CD8-positive, alpha-beta memory T cell (primary cell): ENCODE data around the gene KCTD4. TPM values are rescaled to one million over a fixed set of nuclear protein-coding genes. Genes with fewer than 3 reads are reported as not detected.
"Not testable (repeated sequence)": the region's sequence is repeated elsewhere in the genome, so short reads cannot be mapped to it uniquely, and the experiment has no call there.

Experiments used
- CTCF ChIA-PET: fragments of 350-600 bp; sonication (Branson Sonifier 250); formaldehyde crosslinking; loops from one replicate; lab custom pipeline; 2021; ENCODE audit warnings: antibody characterized with exemption; lab: Charles Lee
- POLR2A ChIA-PET: fragments of 350-600 bp; sonication (Branson Sonifier 250); formaldehyde crosslinking; loops from one replicate; lab custom pipeline; 2021; ENCODE audit warnings: antibody characterized with exemption; lab: Charles Lee
- DNase-seq, 5 donors: peaks; one replicate each; pipeline versions ENCODE4 v3.0.0 to v3.0.0-alpha.2; 2020 to 2022; ENCODE audit warnings: mixed read lengths in 1 of 5
- H3K27ac ChIP-seq: one replicate; pipeline ENCODE4 v1.7.0; 2013; ENCODE audit warnings: low read depth, mild to moderate bottlenecking, low read length, moderate library complexity
- H3K27me3 ChIP-seq: 2 replicates; pipeline ENCODE4 v1.7.0; 2013; ENCODE audit warnings: low read length, mild to moderate bottlenecking; ENCODE audit not compliant: insufficient read depth, poor library complexity, severe bottlenecking
- H3K36me3 ChIP-seq: 2 replicates; pipeline ENCODE4 v1.7.0; 2013; ENCODE audit warnings: mild to moderate bottlenecking, low read length, moderate library complexity; ENCODE audit not compliant: insufficient read depth
- H3K4me1 ChIP-seq: 2 replicates; pipeline ENCODE4 v1.7.0; 2013; ENCODE audit warnings: mild to moderate bottlenecking, low read length, moderate library complexity; ENCODE audit not compliant: insufficient read depth
- H3K4me3 ChIP-seq: 2 replicates; pipeline ENCODE4 v1.7.0; 2013; ENCODE audit warnings: mild to moderate bottlenecking, low read length
- H3K9me3 ChIP-seq: 2 replicates; pipeline ENCODE4 v1.7.0; 2013; ENCODE audit warnings: mild to moderate bottlenecking, low read length
- H3K27ac Mint-ChIP-seq, 8 donors: one replicate each; pipeline ENCODE4 v1.8.0; 2020 to 2021; ENCODE audit warnings: mixed read lengths in 8 of 8, mild to moderate bottlenecking in 6 of 8, inconsistent platforms in 3 of 8, moderate library complexity in 3 of 8
- H3K27me3 Mint-ChIP-seq, 2 donors: one replicate each; pipeline ENCODE4 v1.8.0; 2020 to 2021; ENCODE audit warnings: mixed read lengths in 2 of 2, mild to moderate bottlenecking in 1 of 2, moderate library complexity in 1 of 2
- H3K36me3 Mint-ChIP-seq, 3 donors: one replicate each; pipeline ENCODE4 v1.8.0; 2020 to 2021; ENCODE audit warnings: mixed read lengths in 3 of 3, inconsistent platforms in 1 of 3, mild to moderate bottlenecking in 1 of 3
- H3K4me1 Mint-ChIP-seq, 3 donors: one replicate each; pipeline ENCODE4 v1.8.0; 2020 to 2021; ENCODE audit warnings: mixed read lengths in 3 of 3, inconsistent platforms in 1 of 3, mild to moderate bottlenecking in 1 of 3
- H3K4me3 Mint-ChIP-seq, 7 donors: one replicate each; pipeline ENCODE4 v1.8.0; 2020 to 2021; ENCODE audit warnings: mixed read lengths in 7 of 7, mild to moderate bottlenecking in 6 of 7, moderate library complexity in 4 of 7, inconsistent platforms in 2 of 7
- H3K9me3 Mint-ChIP-seq, 5 donors: one replicate each; pipeline ENCODE4 v1.8.0; 2020 to 2022; ENCODE audit warnings: mixed read lengths in 5 of 5, mild to moderate bottlenecking in 3 of 5, moderate library complexity in 2 of 5, inconsistent platforms in 1 of 5
- polyA plus RNA-seq: library from polyadenylated mRNA; unstranded; fragments of 300-500 nt; fragmentation: Illumina TruSeq; gene quantifications from one replicate; pipeline ENCODE4 v1.2.3, GENCODE V29; 2021
- total RNA-seq, 2 experiments: library from RNA; stranded (reverse); gene quantifications; one replicate each; pipeline ENCODE4 v1.2.3, GENCODE V29; 2021

The KCTD4 gene
- total and polyA plus RNA-seq, 3 experiments from 2014 or later, result not detected

GRCh38 chr13:45196622-45197021 is 4.2 kb downstream of the KCTD4 start:
- peaks cover 2 to 18% (median 14%) of the 10 kb centered on the region in 3 donors for H3K4me1 Mint-ChIP-seq
- H3K36me3 ChIP-seq, result no peaks in the 10 kb centered on the region
- CTCF ChIA-PET, result no interaction called here
- H3K4me1 ChIP-seq, result no peaks in the 10 kb centered on the region
- peak overlapping the region in 1 of 8 donors; percentile 29 for H3K27ac Mint-ChIP-seq
- H3K36me3 Mint-ChIP-seq, result peaks cover 0 to 36% (median 8%) of the 10 kb centered on the region in 3 donors
- no peak overlapping the region for H3K27ac ChIP-seq
- H3K27me3 Mint-ChIP-seq, result no peaks in the 10 kb centered on the region
- no peak overlapping the region for H3K4me3 ChIP-seq
- H3K27me3 ChIP-seq, result no peaks in the 10 kb centered on the region
- H3K9me3 Mint-ChIP-seq, result no peaks in the 10 kb centered on the region
- no peaks in the 10 kb centered on the region for H3K9me3 ChIP-seq
- no peak overlapping the region for H3K4me3 Mint-ChIP-seq
- DNase-seq, result no peak
- POLR2A ChIA-PET, result no interaction called here

- H3K4me3 Mint-ChIP-seq, result no peak overlapping the region
- no peaks in the 10 kb centered on the region for H3K36me3 ChIP-seq
- no peak overlapping the region for H3K27ac ChIP-seq
- H3K36me3 Mint-ChIP-seq, result peaks cover 0 to 34% (median 8%) of the 10 kb centered on the region in 3 donors
- H3K27me3 Mint-ChIP-seq, result no peaks in the 10 kb centered on the region
- peaks cover 2 to 18% (median 14%) of the 10 kb centered on the region in 3 donors for H3K4me1 Mint-ChIP-seq
- H3K9me3 Mint-ChIP-seq, result no peaks in the 10 kb centered on the region
- no peaks in the 10 kb centered on the region for H3K9me3 ChIP-seq
- no peaks in the 10 kb centered on the region for H3K27me3 ChIP-seq
- no peak overlapping the region for H3K27ac Mint-ChIP-seq
- no peak for DNase-seq
- no peak overlapping the region for H3K4me3 ChIP-seq
- ChIA-PET CTCF (no interaction called here), POLR2A (no interaction called here)
- no peaks in the 10 kb centered on the region for H3K4me1 ChIP-seq
These were observed 4.7 kb downstream of the KCTD4 start for GRCh38 chr13:45196096-45196495.

DNA sequence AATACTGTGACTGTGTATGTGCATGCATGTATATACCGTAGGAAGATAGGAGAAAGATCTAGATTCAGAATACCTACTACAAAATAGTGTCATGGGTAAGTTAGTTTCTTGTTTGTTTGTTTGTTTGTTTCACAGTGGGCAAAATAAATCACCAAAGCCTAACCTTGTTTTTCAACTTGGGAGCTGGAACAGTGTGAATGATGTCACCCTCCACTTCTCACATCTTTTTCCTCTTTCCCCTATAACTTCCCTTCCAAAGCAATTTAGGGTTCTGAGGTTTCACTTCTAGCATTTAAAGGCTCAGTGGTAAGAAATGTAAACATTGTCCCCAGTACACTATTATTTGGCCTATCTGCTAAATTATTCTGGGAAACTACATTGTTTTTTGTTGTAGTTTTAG is 5.4 kb downstream of the KCTD4 start:
- H3K4me1 Mint-ChIP-seq, result peaks cover 2 to 18% (median 14%) of the 10 kb centered on the region in 3 donors
- ChIA-PET POLR2A (no interaction called here), CTCF (no interaction called here)
- Histone ChIP-seq H3K36me3 (no peaks in the 10 kb centered on the region), H3K9me3 (no peaks in the 10 kb centered on the region), H3K27me3 (no peaks in the 10 kb centered on the region), H3K4me1 (no peaks in the 10 kb centered on the region), H3K4me3 (no peak overlapping the region), H3K27ac (peak overlapping the region; percentile 13)
- no peak overlapping the region for H3K4me3 Mint-ChIP-seq
- H3K36me3 Mint-ChIP-seq, result peaks cover 0 to 29% (median 8%) of the 10 kb centered on the region in 3 donors
- H3K27ac Mint-ChIP-seq, result peak overlapping the region in 1 of 8 donors; percentile 69
- no peaks in the 10 kb centered on the region for H3K27me3 Mint-ChIP-seq
- no peak for DNase-seq
- no peaks in the 10 kb centered on the region for H3K9me3 Mint-ChIP-seq

GRCh38 chr13:45194081-45194939 is 6.5 kb downstream of the KCTD4 start:
- ChIA-PET POLR2A (no interaction called here), CTCF (no interaction called here)
- no peak overlapping the region for H3K27ac ChIP-seq
- Mint-ChIP-seq H3K4me3 (no peak overlapping the region), H3K27me3 (no peaks in the 10 kb centered on the region), H3K36me3 (peaks cover 3 to 29% (median 8%) of the 10 kb centered on the region in 3 donors), H3K4me1 (peaks cover 2 to 18% (median 14%) of the 10 kb centered on the region in 3 donors), H3K9me3 (no peaks in the 10 kb centered on the region), H3K27ac (no peak overlapping the region)
- DNase-seq, result no peak
- H3K4me3 ChIP-seq, result no peak overlapping the region
- H3K36me3 ChIP-seq, result no peaks in the 10 kb centered on the region
- H3K9me3 ChIP-seq, result no peaks in the 10 kb centered on the region
- H3K27me3 ChIP-seq, result no peaks in the 10 kb centered on the region
- H3K4me1 ChIP-seq, result no peaks in the 10 kb centered on the region

DNA sequence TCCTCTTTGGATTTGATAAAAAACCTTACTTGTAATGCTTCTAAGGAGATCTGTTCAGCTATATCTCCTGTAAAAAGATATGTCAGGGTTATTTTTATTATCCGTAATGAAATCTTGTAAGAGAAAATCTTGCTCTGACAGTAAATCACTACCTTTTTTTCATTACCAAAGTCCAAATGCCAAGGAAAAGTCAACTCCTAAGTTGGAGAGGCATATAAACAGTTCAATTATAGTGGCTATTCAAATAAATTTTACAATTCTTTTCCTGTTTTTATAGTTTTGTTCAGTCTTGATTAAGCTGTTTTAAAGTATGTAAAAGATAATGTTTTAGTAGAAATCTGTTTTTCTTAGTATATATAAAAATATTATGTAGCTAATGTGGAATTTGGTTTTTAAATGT is 9.0 kb downstream of the KCTD4 start:
- H3K9me3 ChIP-seq, result no peaks in the 10 kb centered on the region
- DNase-seq, result no peak
- Mint-ChIP-seq H3K36me3 (peaks cover 12 to 32% (median 14%) of the 10 kb centered on the region in 3 donors), H3K4me1 (peaks cover 2 to 11% (median 8%) of the 10 kb centered on the region in 3 donors), H3K4me3 (no peak overlapping the region), H3K9me3 (peaks cover 0 to 3% (median 0%) of the 10 kb centered on the region in 5 donors), H3K27me3 (no peaks in the 10 kb centered on the region), H3K27ac (no peak overlapping the region)
- no peaks in the 10 kb centered on the region for H3K27me3 ChIP-seq
- H3K4me1 ChIP-seq, result no peaks in the 10 kb centered on the region
- ChIA-PET POLR2A (no interaction called here), CTCF (no interaction called here)
- H3K4me3 ChIP-seq, result no peak overlapping the region
- H3K36me3 ChIP-seq, result no peaks in the 10 kb centered on the region
- no peak overlapping the region for H3K27ac ChIP-seq

GRCh38 chr13:45189511-45189910 is 11.3 kb downstream of the KCTD4 start:
- H3K9me3 Mint-ChIP-seq, POLR2A ChIA-PET, H3K27ac Mint-ChIP-seq, H3K27ac ChIP-seq, H3K27me3 Mint-ChIP-seq, H3K9me3 ChIP-seq, H3K4me3 ChIP-seq, H3K4me1 ChIP-seq, H3K27me3 ChIP-seq, CTCF ChIA-PET, H3K4me3 Mint-ChIP-seq, DNase-seq, H3K36me3 ChIP-seq: not testable (repeated sequence)
- peaks cover 4 to 10% (median 6%) of the 10 kb centered on the region in 3 donors for H3K4me1 Mint-ChIP-seq
- peaks cover 9 to 26% (median 14%) of the 10 kb centered on the region in 3 donors for H3K36me3 Mint-ChIP-seq

- H3K9me3 Mint-ChIP-seq, H3K27me3 Mint-ChIP-seq, H3K4me3 Mint-ChIP-seq, H3K4me1 ChIP-seq, H3K27me3 ChIP-seq, DNase-seq, H3K9me3 ChIP-seq, H3K27ac ChIP-seq, H3K36me3 ChIP-seq, POLR2A ChIA-PET, CTCF ChIA-PET, H3K27ac Mint-ChIP-seq, H3K4me3 ChIP-seq: not testable (repeated sequence)
- peaks cover 9 to 26% (median 15%) of the 10 kb centered on the region in 3 donors for H3K36me3 Mint-ChIP-seq
- H3K4me1 Mint-ChIP-seq, result peaks cover 7 to 13% (median 10%) of the 10 kb centered on the region in 3 donors
These were observed 11.8 kb downstream of the KCTD4 start for GRCh38 chr13:45189077-45189476.

DNA sequence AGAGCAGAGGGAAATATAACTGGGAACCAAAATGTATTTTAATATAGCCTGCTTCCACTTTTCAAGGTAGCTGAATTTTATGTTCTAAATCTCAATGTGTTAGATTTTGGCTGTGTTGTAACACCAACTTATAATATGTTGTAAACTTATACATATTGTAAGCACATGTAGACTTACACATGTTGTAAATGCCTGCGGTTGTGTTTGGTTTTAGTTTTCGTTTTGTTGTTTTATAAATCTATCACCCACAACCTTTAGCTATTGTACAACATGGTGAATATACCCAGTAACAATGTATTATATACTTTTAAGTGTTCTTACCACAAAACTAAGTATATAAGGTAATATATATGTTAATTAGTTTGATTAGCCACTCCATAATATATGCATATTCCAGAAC is 15.6 kb downstream of the KCTD4 start:
- no peak overlapping the region for H3K4me3 Mint-ChIP-seq
- Histone ChIP-seq H3K36me3 (no peaks in the 10 kb centered on the region), H3K9me3 (no peaks in the 10 kb centered on the region), H3K4me1 (no peaks in the 10 kb centered on the region), H3K4me3 (no peak overlapping the region), H3K27me3 (no peaks in the 10 kb centered on the region), H3K27ac (no peak overlapping the region)
- ChIA-PET POLR2A (no interaction called here), CTCF (no interaction called here)
- no peak overlapping the region for H3K27ac Mint-ChIP-seq
- no peak for DNase-seq
- H3K27me3 Mint-ChIP-seq, result no peaks in the 10 kb centered on the region
- peaks cover 17 to 38% (median 19%) of the 10 kb centered on the region in 3 donors for H3K36me3 Mint-ChIP-seq
- peaks cover 14 to 23% (median 19%) of the 10 kb centered on the region in 3 donors for H3K4me1 Mint-ChIP-seq
- peaks cover 0 to 3% (median 0%) of the 10 kb centered on the region in 5 donors for H3K9me3 Mint-ChIP-seq
